IMR-90 (cell line): ENCODE measurements around the gene PLXNB3.

Experiments used
- CTCF ChIP-seq: conservative IDR thresholded peaks from 2 replicates; pipeline ENCODE4 v1.5.1; 2012; ENCODE audit warnings: mild to moderate bottlenecking, low read depth, low read length, improper control_type of control experiment
- MAFK ChIP-seq: IDR thresholded peaks from 2 replicates; pipeline ENCODE4 v1.6.1; 2012; ENCODE audit warnings: low read depth, low read length, improper control_type of control experiment
- POLR2A ChIP-seq: IDR thresholded peaks from 2 replicates; pipeline ENCODE4 v1.6.1; 2012; ENCODE audit warnings: mild to moderate bottlenecking, low read depth, low read length
- SMC3 ChIP-seq: fragments of 150-350 bp; IDR thresholded peaks from 2 replicates; pipeline ENCODE4 v1.6.1; 2016; ENCODE audit warnings: low read depth, mild to moderate bottlenecking, antibody characterized with exemption, low read length, moderate library complexity

- TF ChIP-seq CTCF (no peak), MAFK (no peak), POLR2A (no peak), SMC3 (no peak)
These were observed 9.9 kb downstream of the PLXNB3 start for GRCh38 chrX:153773741-153774575.
